Measurements from ENCODE around the gene OR13G1.

GRCh38 chr1:247713753-247714152 lies 34.2 kb upstream of the OR13G1 start:
- no peak for TF ChIP-seq CEBPB (IDR thresholded peaks at IDR 0.05; ENCODE audit: borderline replicate concordance, low read depth, low read length)
- TF ChIP-seq, protein P1, sequence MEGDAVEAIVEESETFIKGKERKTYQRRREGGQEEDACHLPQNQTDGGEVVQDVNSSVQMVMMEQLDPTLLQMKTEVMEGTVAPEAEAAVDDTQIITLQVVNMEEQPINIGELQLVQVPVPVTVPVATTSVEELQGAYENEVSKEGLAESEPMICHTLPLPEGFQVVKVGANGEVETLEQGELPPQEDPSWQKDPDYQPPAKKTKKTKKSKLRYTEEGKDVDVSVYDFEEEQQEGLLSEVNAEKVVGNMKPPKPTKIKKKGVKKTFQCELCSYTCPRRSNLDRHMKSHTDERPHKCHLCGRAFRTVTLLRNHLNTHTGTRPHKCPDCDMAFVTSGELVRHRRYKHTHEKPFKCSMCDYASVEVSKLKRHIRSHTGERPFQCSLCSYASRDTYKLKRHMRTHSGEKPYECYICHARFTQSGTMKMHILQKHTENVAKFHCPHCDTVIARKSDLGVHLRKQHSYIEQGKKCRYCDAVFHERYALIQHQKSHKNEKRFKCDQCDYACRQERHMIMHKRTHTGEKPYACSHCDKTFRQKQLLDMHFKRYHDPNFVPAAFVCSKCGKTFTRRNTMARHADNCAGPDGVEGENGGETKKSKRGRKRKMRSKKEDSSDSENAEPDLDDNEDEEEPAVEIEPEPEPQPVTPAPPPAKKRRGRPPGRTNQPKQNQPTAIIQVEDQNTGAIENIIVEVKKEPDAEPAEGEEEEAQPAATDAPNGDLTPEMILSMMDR (CRISPR knock-in tag; IDR thresholded peaks at IDR 0.05), result no peak
- TF ChIP-seq CHCHD3 (CRISPR knock-in tag; IDR thresholded peaks at IDR 0.05), result no peak
- no peak for TF ChIP-seq SMC3 (IDR thresholded peaks at IDR 0.05; ENCODE audit: low read length)
- TF ChIP-seq ZGPAT (CRISPR knock-in tag; IDR thresholded peaks at IDR 0.05), result no peak
- no peak for TF ChIP-seq ZNF83 (CRISPR knock-in tag; IDR thresholded peaks at IDR 0.05; ENCODE audit: borderline replicate concordance)
- TF ChIP-seq NFYB (CRISPR knock-in tag; IDR thresholded peaks at IDR 0.05), result no peak
- no peak for TF ChIP-seq RBFOX2 (IDR thresholded peaks at IDR 0.05; ENCODE audit: low read depth, low read length)
- TF ChIP-seq KDM1A (CRISPR knock-in tag; IDR thresholded peaks at IDR 0.05), result no peak
- TF ChIP-seq, protein P2, sequence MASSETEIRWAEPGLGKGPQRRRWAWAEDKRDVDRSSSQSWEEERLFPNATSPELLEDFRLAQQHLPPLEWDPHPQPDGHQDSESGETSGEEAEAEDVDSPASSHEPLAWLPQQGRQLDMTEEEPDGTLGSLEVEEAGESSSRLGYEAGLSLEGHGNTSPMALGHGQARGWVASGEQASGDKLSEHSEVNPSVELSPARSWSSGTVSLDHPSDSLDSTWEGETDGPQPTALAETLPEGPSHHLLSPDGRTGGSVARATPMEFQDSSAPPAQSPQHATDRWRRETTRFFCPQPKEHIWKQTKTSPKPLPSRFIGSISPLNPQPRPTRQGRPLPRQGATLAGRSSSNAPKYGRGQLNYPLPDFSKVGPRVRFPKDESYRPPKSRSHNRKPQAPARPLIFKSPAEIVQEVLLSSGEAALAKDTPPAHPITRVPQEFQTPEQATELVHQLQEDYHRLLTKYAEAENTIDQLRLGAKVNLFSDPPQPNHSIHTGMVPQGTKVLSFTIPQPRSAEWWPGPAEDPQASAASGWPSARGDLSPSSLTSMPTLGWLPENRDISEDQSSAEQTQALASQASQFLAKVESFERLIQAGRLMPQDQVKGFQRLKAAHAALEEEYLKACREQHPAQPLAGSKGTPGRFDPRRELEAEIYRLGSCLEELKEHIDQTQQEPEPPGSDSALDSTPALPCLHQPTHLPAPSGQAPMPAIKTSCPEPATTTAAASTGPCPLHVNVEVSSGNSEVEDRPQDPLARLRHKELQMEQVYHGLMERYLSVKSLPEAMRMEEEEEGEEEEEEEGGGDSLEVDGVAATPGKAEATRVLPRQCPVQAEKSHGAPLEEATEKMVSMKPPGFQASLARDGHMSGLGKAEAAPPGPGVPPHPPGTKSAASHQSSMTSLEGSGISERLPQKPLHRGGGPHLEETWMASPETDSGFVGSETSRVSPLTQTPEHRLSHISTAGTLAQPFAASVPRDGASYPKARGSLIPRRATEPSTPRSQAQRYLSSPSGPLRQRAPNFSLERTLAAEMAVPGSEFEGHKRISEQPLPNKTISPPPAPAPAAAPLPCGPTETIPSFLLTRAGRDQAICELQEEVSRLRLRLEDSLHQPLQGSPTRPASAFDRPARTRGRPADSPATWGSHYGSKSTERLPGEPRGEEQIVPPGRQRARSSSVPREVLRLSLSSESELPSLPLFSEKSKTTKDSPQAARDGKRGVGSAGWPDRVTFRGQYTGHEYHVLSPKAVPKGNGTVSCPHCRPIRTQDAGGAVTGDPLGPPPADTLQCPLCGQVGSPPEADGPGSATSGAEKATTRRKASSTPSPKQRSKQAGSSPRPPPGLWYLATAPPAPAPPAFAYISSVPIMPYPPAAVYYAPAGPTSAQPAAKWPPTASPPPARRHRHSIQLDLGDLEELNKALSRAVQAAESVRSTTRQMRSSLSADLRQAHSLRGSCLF (CRISPR knock-in tag; IDR thresholded peaks at IDR 0.05; ENCODE audit: borderline replicate concordance), result no peak
- TF ChIP-seq, protein P3, sequence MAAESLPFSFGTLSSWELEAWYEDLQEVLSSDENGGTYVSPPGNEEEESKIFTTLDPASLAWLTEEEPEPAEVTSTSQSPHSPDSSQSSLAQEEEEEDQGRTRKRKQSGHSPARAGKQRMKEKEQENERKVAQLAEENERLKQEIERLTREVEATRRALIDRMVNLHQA (CRISPR knock-in tag; IDR thresholded peaks at IDR 0.05), result no peak
- TF ChIP-seq, protein P4, sequence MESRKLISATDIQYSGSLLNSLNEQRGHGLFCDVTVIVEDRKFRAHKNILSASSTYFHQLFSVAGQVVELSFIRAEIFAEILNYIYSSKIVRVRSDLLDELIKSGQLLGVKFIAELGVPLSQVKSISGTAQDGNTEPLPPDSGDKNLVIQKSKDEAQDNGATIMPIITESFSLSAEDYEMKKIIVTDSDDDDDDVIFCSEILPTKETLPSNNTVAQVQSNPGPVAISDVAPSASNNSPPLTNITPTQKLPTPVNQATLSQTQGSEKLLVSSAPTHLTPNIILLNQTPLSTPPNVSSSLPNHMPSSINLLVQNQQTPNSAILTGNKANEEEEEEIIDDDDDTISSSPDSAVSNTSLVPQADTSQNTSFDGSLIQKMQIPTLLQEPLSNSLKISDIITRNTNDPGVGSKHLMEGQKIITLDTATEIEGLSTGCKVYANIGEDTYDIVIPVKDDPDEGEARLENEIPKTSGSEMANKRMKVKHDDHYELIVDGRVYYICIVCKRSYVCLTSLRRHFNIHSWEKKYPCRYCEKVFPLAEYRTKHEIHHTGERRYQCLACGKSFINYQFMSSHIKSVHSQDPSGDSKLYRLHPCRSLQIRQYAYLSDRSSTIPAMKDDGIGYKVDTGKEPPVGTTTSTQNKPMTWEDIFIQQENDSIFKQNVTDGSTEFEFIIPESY (CRISPR knock-in tag; IDR thresholded peaks at IDR 0.05), result no peak
- no peak for TF ChIP-seq MYC (CRISPR knock-in tag; IDR thresholded peaks at IDR 0.05; ENCODE audit: borderline replicate concordance)

Measured in HepG2 (cell line).